ENCODE data around the gene TBCD. TPM values are rescaled to one million over a fixed set of nuclear protein-coding genes. Genes with fewer than 3 reads are reported as not detected.

Gene TBCD
- total RNA-seq, 1 donor from 2014 or later, result 49.9 TPM

GRCh38 chr17:82924812-82925211, 172.9 kb downstream of the TBCD start:
- ChIA-PET POLR2A (no interaction called here), CTCF (no interaction called here)
- Mint-ChIP-seq H3K27me3 (no peaks in the 10 kb centered on the region), H3K36me3 (ENCODE audit: low read depth) (peaks cover 55% of the 10 kb centered on the region), H3K4me1 (no peaks in the 10 kb centered on the region), H3K9me3 (no peaks in the 10 kb centered on the region), H3K27ac (no peak overlapping the region), H3K4me3 (no peak overlapping the region)
- no peak for TF ChIP-seq CTCF (IDR thresholded peaks at IDR 0.05)
- intact Hi-C loops (cut with micrococcal nuclease), result no loop called here
- no peak for ATAC-seq (ENCODE audit: low read depth)
- no peak for DNase-seq

GRCh38 chr17:82925336-82925735, 173.5 kb downstream of the TBCD start:
- ChIA-PET POLR2A (no interaction called here), CTCF (no interaction called here)
- H3K27me3 Mint-ChIP-seq, result no peaks in the 10 kb centered on the region
- ATAC-seq (ENCODE audit: low read depth) (no peak), DNase-seq (no peak)
- no peaks in the 10 kb centered on the region for H3K4me1 Mint-ChIP-seq
- peaks cover 58% of the 10 kb centered on the region for H3K36me3 Mint-ChIP-seq (ENCODE audit: low read depth)
- intact Hi-C loops (cut with micrococcal nuclease), result no loop called here
- H3K9me3 Mint-ChIP-seq, result no peaks in the 10 kb centered on the region
- H3K4me3 Mint-ChIP-seq, result no peak overlapping the region
- H3K27ac Mint-ChIP-seq, result no peak overlapping the region
- TF ChIP-seq CTCF (IDR thresholded peaks at IDR 0.05), result no peak

GRCh38 chr17:82926081-82926480, 174.2 kb downstream of the TBCD start:
- no peak overlapping the region for H3K27ac Mint-ChIP-seq
- no peaks in the 10 kb centered on the region for H3K9me3 Mint-ChIP-seq
- no peaks in the 10 kb centered on the region for H3K27me3 Mint-ChIP-seq
- H3K4me1 Mint-ChIP-seq, result no peaks in the 10 kb centered on the region
- no peak overlapping the region for H3K4me3 Mint-ChIP-seq
- CTCF ChIA-PET, result interaction anchor here (1.4 kb wide), 1 partner anchor 9 kb away, joined by 3 read pairs; no protein-coding TSS in a partner anchor
- peaks cover 64% of the 10 kb centered on the region for H3K36me3 Mint-ChIP-seq (ENCODE audit: low read depth)
- DNase-seq, result no peak
- ATAC-seq (ENCODE audit: low read depth), result no peak
- POLR2A ChIA-PET, result no interaction called here
- intact Hi-C loops (cut with micrococcal nuclease), result no loop called here
- TF ChIP-seq CTCF (IDR thresholded peaks at IDR 0.05), result no peak

- H3K9me3 Mint-ChIP-seq, result no peaks in the 10 kb centered on the region
- no peak for ATAC-seq (ENCODE audit: low read depth)
- H3K4me1 Mint-ChIP-seq, result no peaks in the 10 kb centered on the region
- ChIA-PET CTCF (interaction anchor here (1.4 kb wide), 1 partner anchor 10 kb away, joined by 3 read pairs; no protein-coding TSS in a partner anchor), POLR2A (no interaction called here)
- H3K36me3 Mint-ChIP-seq (ENCODE audit: low read depth), result peaks cover 66% of the 10 kb centered on the region
- no peak for TF ChIP-seq CTCF (IDR thresholded peaks at IDR 0.05)
- DNase-seq, result no peak
- H3K4me3 Mint-ChIP-seq, result no peak overlapping the region
- H3K27me3 Mint-ChIP-seq, result no peaks in the 10 kb centered on the region
- intact Hi-C loops (cut with micrococcal nuclease), result no loop called here
- no peak overlapping the region for H3K27ac Mint-ChIP-seq
Observed at GRCh38 chr17:82926716-82927115, 174.9 kb downstream of the TBCD start.

- no peak overlapping the region for H3K27ac Mint-ChIP-seq
- CTCF ChIA-PET, result interaction anchor here (1.4 kb wide), 1 partner anchor 10 kb away, joined by 3 read pairs; no protein-coding TSS in a partner anchor
Observed at GRCh38 chr17:82927311-82927660, 175.4 kb downstream of the TBCD start.

More at GRCh38 chr17:82927311-82927660, 175.4 kb downstream of the TBCD start:
- Mint-ChIP-seq H3K4me3 (no peak overlapping the region), H3K36me3 (ENCODE audit: low read depth) (peaks cover 71% of the 10 kb centered on the region), H3K27me3 (no peaks in the 10 kb centered on the region), H3K4me1 (no peaks in the 10 kb centered on the region), H3K9me3 (no peaks in the 10 kb centered on the region)
- POLR2A ChIA-PET, result no interaction called here
- intact Hi-C loops (cut with micrococcal nuclease), result no loop called here
- ATAC-seq (ENCODE audit: low read depth), result no peak
- no peak for DNase-seq
- TF ChIP-seq CTCF (IDR thresholded peaks at IDR 0.05), result no peak

Measured in activated B cell treated with CpG ODN at 0.5 μM for 24 hours (primary cell).